ENCODE measurements around the gene GRIN1. TPM values are rescaled to one million over a fixed set of nuclear protein-coding genes. Genes with fewer than 3 reads are reported as not detected.

GRIN1 gene
- total and polyA plus RNA-seq, 2 of the 13 experiments (the other 11 are each of a cell fraction or from before 2014, with no cell fraction given) = 0.13 TPM; not detected in 1

DNA sequence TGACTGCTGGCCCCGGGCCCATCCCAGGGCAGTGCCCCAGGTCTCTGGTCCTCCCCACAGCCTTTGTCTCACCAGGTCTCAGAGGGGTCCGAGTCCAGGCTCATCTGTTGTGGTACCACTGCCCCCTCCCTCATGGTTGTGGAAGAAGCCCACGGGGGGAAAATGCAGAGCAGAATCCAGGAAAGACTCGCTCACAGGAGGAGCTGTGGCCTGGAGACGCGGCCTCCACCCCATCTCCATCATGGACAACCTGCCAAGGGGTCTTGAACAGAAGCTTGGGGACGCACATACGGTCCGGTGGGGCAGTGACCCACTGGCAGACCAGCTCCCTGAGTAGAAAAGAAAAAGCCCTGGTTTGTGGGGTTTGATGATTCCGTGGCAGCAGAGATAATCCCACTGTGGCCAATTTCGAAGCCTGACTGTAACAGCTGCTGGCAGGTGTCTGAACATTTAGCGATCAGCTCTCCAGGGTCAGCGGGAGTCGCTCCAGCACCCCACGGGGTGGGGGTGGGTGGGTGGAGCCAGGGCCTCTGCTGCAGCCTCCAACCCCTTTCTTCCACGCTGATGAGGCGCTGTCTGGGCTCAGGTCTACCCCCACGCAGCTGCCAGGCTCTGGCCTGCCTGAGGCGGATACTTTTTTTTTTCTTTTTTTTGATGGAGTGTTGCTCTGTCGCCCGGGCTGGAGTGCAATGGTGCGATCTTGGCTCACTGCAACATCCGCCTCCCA lies 1.9 kb upstream of the GRIN1 start (continued):
- TF ChIP-seq MTA3 (CRISPR knock-in tag; IDR thresholded peaks at IDR 0.05) (no peak), POLR2AphosphoS5 (IDR thresholded peaks at IDR 0.05; ENCODE audit: low read depth, low read length) (no peak), SAP130 (CRISPR knock-in tag; IDR thresholded peaks at IDR 0.05; ENCODE audit: low read depth) (no peak), SMARCC2 (IDR thresholded peaks at IDR 0.05) (no peak), E2F5 (CRISPR knock-in tag; conservative IDR thresholded peaks at IDR 0.05) (no peak)
- TF ChIP-seq, protein P1, sequence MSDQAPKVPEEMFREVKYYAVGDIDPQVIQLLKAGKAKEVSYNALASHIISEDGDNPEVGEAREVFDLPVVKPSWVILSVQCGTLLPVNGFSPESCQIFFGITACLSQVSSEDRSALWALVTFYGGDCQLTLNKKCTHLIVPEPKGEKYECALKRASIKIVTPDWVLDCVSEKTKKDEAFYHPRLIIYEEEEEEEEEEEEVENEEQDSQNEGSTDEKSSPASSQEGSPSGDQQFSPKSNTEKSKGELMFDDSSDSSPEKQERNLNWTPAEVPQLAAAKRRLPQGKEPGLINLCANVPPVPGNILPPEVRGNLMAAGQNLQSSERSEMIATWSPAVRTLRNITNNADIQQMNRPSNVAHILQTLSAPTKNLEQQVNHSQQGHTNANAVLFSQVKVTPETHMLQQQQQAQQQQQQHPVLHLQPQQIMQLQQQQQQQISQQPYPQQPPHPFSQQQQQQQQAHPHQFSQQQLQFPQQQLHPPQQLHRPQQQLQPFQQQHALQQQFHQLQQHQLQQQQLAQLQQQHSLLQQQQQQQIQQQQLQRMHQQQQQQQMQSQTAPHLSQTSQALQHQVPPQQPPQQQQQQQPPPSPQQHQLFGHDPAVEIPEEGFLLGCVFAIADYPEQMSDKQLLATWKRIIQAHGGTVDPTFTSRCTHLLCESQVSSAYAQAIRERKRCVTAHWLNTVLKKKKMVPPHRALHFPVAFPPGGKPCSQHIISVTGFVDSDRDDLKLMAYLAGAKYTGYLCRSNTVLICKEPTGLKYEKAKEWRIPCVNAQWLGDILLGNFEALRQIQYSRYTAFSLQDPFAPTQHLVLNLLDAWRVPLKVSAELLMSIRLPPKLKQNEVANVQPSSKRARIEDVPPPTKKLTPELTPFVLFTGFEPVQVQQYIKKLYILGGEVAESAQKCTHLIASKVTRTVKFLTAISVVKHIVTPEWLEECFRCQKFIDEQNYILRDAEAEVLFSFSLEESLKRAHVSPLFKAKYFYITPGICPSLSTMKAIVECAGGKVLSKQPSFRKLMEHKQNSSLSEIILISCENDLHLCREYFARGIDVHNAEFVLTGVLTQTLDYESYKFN (CRISPR knock-in tag; conservative IDR thresholded peaks at IDR 0.05) = no peak
- TF ChIP-seq, protein P2, sequence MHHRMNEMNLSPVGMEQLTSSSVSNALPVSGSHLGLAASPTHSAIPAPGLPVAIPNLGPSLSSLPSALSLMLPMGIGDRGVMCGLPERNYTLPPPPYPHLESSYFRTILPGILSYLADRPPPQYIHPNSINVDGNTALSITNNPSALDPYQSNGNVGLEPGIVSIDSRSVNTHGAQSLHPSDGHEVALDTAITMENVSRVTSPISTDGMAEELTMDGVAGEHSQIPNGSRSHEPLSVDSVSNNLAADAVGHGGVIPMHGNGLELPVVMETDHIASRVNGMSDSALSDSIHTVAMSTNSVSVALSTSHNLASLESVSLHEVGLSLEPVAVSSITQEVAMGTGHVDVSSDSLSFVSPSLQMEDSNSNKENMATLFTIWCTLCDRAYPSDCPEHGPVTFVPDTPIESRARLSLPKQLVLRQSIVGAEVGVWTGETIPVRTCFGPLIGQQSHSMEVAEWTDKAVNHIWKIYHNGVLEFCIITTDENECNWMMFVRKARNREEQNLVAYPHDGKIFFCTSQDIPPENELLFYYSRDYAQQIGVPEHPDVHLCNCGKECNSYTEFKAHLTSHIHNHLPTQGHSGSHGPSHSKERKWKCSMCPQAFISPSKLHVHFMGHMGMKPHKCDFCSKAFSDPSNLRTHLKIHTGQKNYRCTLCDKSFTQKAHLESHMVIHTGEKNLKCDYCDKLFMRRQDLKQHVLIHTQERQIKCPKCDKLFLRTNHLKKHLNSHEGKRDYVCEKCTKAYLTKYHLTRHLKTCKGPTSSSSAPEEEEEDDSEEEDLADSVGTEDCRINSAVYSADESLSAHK (CRISPR knock-in tag; IDR thresholded peaks at IDR 0.05; ENCODE audit: borderline replicate concordance) = no peak

All from HepG2 (cell line).